ENCODE measurements around the gene DZIP3.
"Not testable (repeated sequence)": the region's sequence is repeated elsewhere in the genome, so short reads cannot be mapped to it uniquely, and the experiment has no call there.

DNA sequence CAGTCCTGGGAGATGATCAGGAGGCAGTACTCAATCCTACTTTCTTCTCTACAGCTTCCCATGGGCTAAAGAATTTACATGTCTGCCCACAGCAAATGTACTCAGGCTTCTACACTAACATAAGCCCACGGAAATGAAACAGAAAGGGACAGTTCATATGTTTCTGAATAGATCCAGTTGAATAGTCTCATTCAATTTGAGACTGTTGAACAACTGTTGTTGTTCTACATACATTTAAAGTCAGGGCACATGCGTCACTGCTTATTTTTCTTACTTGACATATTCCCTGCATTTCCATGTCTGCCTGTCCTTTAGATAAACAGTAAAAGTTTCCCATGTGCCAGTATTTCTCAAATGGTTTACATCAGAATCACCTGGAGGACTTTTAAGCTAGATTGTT is 102.8 kb downstream of the DZIP3 start:
- TF ChIP-seq, protein P1, sequence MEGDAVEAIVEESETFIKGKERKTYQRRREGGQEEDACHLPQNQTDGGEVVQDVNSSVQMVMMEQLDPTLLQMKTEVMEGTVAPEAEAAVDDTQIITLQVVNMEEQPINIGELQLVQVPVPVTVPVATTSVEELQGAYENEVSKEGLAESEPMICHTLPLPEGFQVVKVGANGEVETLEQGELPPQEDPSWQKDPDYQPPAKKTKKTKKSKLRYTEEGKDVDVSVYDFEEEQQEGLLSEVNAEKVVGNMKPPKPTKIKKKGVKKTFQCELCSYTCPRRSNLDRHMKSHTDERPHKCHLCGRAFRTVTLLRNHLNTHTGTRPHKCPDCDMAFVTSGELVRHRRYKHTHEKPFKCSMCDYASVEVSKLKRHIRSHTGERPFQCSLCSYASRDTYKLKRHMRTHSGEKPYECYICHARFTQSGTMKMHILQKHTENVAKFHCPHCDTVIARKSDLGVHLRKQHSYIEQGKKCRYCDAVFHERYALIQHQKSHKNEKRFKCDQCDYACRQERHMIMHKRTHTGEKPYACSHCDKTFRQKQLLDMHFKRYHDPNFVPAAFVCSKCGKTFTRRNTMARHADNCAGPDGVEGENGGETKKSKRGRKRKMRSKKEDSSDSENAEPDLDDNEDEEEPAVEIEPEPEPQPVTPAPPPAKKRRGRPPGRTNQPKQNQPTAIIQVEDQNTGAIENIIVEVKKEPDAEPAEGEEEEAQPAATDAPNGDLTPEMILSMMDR (conservative IDR thresholded peaks at IDR 0.05; ENCODE audit: low read length): not testable (repeated sequence)
- not testable (repeated sequence) for TF ChIP-seq EZH2phosphoT487 (IDR thresholded peaks at IDR 0.05; ENCODE audit: borderline replicate concordance, low read depth, low read length)
